GM21447 (cell line): ENCODE data around the gene UBC.

Experiments
- ATAC-seq: cut with Tn5 transposase; IDR thresholded peaks from one replicate; pipeline ENCODE4 v1.9.1; 2021; ENCODE audit not compliant: unreplicated experiment

The UBC gene

DNA sequence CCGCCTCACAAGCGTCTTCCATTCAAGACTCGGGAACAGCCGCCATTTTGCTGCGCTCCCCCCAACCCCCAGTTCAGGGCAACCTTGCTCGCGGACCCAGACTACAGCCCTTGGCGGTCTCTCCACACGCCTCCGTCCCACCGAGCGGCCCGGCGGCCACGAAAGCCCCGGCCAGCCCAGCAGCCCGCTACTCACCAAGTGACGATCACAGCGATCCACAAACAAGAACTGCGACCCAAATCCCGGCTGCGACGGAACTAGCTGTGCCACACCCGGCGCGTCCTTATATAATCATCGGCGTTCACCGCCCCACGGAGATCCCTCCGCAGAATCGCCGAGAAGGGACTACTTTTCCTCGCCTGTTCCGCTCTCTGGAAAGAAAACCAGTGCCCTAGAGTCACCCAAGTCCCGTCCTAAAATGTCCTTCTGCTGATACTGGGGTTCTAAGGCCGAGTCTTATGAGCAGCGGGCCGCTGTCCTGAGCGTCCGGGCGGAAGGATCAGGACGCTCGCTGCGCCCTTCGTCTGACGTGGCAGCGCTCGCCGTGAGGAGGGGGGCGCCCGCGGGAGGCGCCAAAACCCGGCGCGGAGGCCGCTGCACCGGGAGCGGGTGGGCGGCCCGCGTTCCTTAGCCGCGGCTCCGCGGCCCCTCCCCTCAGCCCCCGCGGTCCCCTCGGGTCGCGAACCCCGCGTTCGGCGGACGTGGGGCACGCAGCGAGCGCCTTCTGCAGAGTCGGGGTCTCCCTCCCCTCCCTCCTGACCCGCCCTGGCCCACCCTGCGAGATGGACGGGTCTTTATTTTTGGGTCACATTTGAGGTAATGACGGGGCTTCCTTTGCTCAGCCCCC lies at the start of gene UBC:
TSS of gene UBC (minus strand) at position 259 of the 847 bp plus-strand sequence. CDS start 879 bp downstream, outside the sequence.
- ATAC-seq, result peak; percentile 17

- no peak for ATAC-seq
Observed at GRCh38 chr12:124963211-124963610, 48.8 kb upstream of the UBC start.

- ATAC-seq, result no peak
Observed at GRCh38 chr12:124961055-124961454, 46.6 kb upstream of the UBC start.

- ATAC-seq, result no peak
Observed at GRCh38 chr12:124956571-124956970, 42.1 kb upstream of the UBC start.

DNA sequence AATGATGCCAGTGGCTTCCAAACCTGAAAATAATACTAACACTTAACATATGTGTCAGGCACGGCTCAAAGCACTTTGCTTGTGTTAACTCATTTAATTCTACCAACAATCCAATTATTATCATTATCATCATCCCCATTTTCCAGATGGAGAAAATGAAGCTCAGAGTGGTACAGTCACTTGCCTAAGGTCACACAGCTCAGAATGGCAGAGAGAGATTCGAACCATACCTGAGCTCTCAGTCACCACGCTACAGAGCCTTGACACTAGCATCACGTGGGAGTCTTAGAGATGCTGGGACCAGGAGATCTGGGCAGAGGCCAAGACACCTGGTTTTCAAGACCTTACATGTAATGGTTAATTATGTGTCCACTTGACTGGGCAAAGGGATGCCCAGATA lies 40.3 kb upstream of the UBC start:
- no peak for ATAC-seq

GRCh38 chr12:124953689-124954405 lies 39.4 kb upstream of the UBC start:
- ATAC-seq, result no peak

DNA sequence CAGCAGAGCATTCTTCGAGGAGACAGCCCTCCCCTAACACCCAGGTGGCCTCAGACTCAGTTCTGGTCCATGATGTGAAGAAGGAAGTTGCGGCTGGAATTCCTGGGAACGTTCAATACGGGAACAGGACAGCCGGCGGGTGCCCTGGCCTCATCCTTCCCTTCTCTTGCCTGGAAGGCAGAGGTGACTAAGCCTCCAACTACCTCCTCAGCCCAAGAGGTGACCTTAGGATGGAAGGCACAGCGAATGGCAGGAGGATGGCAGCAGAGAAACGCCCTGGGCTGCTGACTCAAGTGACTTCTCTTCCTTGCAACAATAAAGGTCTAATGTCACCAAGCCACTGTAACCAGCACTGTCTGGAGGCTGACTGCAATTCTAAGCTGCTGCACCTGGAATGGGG lies 38.4 kb upstream of the UBC start:
- ATAC-seq, result no peak

DNA sequence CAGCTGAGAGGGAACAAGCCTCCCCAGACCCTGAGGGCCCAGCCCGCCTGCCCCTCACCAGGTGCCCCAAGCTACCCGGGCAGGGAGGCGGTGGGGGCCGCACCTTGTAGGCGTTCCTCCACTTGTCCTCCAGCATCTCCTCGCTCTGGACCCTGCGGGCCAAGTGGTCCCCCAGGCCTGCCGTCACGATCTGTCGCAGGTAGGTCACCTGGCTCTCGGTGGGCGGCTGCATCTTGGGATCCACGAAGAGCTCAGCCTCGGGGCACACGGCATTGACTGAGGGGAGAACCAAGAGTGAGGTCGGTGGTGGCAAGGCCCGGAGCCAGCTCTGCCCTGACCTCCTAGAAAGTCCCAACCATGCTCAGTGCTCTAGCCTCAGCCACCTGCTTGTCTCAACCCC lies 37.8 kb upstream of the UBC start:
- no peak for ATAC-seq

GRCh38 chr12:124949779-124950728 lies 35.6 kb upstream of the UBC start:
- no peak for ATAC-seq

DNA sequence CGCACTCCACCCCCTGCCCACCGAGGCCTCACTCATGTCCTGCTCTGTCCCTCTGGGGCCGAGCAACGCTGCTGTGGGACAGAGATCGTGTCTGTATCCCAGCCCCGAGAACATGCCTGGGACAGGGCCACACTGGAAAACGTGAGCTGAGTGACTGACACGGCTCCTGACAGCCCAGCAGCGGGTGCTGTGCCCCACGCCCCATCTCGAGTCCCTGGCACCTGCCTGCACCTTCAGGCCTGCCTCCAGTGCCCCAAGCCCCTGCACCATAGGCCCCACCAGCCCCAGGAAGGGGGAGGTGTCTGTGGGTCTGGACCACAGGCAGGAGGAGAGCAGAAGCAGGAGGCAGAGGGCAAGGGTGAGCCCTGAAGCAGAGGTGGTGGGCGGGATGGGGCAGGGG lies 34.6 kb upstream of the UBC start:
- no peak for ATAC-seq

DNA sequence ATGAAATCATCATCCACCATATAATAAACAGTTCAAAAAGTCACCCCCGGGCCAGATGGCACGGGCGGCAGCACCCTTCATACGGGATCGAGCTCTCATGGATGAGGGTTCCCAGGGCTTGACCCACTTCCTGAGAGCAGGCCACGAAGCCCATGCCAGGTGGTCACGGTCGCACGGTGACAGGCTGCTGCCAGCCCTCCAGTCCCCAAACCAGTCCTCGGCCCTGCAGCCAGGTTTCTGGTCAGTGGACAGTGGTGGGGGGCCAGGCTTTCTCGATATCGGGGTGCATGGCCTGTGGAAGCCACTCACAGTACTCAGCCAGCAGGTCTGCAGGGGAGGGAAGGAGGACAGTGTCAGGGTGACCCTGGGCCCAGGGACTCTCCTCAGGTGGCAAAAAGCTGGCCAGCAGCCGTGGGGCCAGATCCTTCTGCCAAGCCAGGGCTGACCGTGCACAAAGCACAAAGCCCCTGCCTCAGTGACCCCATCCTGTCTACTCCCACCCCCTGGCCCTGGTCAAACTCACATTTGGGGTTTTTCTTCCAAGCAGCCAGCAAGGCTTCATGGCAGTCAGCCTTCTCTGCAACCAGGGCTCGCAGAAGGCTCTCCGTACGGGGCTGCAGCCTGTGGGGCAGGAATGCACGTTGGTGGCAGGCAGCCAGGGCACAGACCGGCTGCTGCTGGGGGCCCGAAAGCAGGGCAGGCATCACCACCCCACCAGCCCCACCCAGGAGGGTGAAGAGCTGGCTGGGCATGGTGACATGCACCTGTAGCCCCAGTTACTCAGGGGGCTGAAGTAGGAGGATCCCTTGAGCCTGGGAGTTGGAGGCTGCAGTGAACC lies 33.3 kb upstream of the UBC start:
- no peak for ATAC-seq

GRCh38 chr12:124947013-124947412 lies 32.6 kb upstream of the UBC start:
- ATAC-seq, result no peak

DNA sequence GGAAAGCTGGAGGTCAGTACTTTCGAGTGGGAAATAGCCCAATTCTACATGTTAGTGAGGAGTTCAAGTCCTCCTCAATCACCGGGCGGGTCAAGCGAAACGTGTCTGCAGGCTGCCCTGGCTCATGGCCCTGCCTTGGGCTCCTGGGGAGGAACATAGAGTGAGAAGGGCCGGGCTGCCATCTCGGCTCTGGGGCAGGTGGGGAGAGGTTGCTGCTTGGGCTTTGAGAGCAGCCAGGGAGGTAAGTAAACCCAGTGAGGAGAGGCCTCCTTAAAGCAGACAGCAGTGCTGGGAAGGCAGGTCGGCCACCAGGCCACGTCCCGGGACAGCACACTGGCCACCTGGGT lies 32.0 kb upstream of the UBC start:
- ATAC-seq, result no peak

DNA sequence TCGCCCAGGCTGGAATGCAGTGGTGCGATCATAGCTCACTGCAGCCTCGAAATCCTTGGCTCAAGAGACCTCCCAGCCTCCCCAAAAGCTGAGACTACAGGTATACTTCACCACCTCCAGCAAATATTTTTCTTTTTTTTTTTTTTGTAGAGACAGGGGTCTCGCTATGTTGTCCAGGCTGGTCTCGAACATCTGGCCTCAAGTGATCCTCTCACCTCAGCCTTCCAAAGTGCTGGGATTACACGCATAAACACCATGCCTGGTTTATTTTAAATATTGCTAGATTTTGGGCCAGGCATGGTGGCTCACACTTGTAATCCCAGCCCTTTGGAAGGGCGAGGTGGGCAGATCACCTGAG lies 26.7 kb upstream of the UBC start:
- no peak for ATAC-seq

DNA sequence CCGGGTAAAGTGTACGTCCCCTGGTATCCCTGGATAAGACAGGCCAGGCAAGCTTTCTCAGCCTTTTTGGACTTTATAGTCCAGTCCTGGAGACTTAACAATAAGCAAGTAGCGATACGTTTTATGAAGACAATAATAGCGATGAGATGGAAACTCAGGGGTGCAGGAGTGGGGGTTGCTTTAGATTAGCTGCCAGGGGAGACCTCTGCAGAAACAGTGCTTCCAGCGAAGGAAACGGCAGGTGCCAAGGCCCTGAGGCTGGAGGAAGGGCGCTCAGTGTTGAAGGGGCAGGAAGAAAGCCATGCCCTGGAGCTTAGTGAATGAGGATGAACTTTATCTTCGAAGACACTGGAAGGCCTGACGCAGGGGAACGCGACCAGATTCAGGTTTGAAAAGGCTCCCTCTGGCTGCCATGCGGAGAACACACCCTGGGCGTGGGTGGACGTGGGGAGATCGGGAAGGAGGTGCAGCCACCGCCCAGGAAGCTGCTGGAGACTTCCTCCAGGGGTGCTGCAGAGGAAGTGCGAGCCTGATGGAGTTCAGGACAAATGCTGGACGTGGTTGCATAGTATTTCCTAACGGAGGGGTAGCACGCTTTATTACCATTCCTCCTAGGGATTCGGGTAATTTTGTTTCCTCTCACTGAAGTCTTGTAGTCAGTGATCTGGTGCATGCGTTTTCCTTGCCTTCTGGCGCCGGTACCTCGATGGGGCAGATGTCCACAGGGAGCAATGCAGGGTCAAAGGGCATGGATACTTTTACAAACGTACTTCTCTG lies 26.1 kb upstream of the UBC start:
- ATAC-seq, result peak; percentile 42

DNA sequence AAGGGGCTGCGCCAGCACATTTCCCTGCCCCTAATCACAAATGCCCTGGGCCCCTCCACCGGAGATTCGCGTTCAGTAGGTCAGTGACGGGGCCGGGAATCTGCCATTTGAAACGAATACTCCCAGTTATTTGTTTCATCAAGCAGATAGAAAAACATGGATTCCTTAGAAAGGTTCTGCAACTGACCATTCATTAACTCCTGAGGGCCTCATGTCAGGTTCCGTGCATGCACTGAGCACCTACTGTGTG lies 25.6 kb upstream of the UBC start:
- no peak for ATAC-seq

DNA sequence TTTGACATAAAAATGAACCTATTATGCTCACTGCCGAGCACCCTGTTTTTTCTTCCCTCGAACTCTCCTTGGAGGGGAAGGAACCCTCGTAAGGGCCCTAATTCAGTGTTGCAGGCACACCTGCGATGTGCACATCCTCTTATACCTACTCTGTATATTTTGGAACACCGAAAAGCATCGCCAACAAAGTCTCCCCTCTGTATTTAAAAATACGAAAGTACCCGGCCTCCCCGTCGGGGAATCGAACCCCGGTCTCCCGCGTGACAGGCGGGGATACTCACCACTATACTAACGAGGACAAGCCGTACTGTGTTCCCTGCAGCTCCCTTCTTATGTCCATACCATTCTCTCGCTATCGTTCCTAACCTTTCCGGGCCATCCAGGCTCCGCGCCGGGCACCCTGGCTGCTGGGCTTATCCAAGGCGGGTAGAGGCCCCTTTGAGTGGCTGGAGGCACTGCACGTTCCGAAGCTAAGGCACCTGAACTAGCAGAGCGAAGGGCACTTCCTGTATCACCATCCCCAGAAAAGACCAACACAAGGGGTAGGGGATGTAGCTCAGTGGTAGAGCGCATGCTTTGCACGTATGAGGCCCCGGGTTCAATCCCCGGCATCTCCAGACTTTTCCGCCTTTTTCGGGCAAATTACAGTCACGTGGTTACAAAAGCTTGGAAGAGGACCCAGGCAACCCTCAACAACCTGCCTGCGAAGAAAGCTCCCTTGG lies 25.1 kb upstream of the UBC start:
- ATAC-seq, result peak; percentile 48

GRCh38 chr12:124939079-124939420 lies 24.6 kb upstream of the UBC start:
- ATAC-seq, result peak; percentile 33

GRCh38 chr12:124938587-124938986 lies 24.1 kb upstream of the UBC start:
- ATAC-seq, result peak; percentile 18

- ATAC-seq, result no peak
Observed at GRCh38 chr12:124938108-124938507, 23.7 kb upstream of the UBC start.
